Activated CD4-positive, alpha-beta T cell treated with anti-CD3 and anti-CD28 coated beads for 1 hour (primary cell): Measurements from ENCODE around the gene OR2B2.

Experiments
- DNase-seq: peaks from one replicate; pipeline ENCODE4 v3.0.0-alpha.2; 2020

The OR2B2 gene

DNA sequence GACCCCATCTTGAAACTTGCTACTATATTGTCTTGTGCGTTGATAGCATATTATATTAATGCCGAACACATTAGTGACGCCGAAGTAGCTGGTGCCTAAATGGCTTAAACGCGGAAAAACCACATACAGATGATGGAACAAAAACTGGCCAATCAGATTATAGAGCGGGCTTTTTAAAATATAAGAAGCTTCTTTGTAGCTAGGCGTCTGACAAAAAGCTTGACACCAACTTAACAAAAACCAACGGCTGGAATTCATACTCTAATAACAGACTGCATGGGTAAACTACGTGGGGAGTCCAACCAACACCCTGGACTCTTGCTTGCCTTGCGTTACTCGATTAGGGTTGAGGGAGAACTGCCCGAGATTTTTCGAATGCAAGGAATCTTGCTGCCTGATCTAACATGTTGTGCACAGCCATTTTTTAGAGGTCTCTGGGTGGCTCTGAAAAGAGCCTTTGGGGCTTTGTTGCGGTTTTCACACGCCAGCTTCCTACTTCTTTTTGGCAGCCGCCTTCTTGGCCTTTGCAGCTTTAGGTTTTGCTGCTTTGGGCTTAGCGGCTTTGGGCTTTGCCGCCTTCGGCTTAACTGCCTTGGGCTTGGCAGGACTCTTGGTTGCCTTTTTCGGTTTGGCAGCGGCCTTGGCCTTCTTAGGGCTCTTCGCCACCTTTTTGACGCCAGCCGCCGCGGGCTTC lies 45.7 kb downstream of the OR2B2 start:
- DNase-seq = no peak

DNA sequence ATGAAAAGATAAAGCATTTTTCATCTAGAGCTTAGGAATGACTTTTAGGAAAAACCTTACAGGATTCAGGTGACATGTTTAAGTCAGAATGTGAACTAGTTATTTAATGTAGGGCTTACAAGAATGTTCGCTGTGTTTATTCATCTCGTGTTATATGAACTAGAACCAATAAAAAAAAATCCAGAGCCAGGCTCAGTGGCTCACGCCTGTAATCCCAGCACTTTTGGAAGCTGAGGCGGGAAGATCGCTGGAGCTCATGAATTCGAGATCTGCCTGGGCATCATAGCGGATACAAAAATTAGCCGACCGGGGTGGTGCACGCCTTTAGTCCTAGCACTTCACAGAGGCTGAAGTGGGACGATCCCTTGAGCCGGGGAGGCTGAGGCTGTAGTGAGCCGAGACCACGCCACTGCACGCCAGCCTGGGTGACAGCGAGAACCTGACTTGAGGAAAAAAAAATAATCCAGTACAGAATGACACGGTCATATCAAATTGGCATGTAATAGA lies 46.3 kb downstream of the OR2B2 start:
- DNase-seq = no peak

DNA sequence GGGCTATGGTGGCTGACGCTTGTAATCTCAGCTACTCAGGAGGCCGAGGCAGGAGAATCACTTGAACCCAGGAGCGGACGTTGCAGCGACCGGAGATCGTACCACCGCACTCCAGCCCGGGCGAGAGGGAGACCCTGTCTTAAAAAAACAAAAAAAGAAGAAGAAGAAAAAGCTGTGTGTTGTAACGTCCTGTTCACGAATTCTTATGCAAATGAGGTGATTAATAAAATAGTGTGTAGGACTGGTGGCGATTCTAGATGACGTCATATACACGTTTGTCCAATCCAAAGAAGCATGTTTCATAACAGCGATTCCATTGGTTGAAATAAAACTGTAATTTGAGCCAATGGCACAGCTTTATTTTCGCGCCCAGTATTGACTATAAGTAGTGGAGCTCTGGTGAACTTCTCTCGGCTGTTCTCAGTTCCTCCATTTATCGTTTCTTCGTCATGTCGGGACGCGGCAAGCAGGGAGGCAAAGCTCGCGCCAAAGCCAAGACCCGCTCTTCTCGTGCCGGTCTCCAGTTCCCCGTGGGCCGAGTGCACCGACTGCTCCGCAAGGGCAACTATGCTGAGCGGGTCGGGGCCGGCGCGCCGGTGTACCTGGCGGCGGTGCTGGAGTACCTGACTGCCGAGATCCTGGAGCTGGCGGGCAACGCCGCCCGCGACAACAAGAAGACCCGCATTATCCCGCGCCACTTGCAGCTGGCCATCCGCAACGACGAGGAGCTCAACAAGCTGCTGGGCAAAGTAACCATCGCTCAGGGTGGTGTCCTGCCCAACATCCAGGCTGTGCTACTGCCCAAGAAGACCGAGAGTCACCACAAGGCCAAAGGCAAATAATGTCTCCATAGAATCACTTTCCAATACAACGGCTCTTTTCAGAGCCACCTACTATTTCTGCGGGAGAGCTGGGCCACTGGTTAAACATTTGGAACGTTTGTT lies 47.0 kb downstream of the OR2B2 start:
- peak; percentile 49 for DNase-seq

DNA sequence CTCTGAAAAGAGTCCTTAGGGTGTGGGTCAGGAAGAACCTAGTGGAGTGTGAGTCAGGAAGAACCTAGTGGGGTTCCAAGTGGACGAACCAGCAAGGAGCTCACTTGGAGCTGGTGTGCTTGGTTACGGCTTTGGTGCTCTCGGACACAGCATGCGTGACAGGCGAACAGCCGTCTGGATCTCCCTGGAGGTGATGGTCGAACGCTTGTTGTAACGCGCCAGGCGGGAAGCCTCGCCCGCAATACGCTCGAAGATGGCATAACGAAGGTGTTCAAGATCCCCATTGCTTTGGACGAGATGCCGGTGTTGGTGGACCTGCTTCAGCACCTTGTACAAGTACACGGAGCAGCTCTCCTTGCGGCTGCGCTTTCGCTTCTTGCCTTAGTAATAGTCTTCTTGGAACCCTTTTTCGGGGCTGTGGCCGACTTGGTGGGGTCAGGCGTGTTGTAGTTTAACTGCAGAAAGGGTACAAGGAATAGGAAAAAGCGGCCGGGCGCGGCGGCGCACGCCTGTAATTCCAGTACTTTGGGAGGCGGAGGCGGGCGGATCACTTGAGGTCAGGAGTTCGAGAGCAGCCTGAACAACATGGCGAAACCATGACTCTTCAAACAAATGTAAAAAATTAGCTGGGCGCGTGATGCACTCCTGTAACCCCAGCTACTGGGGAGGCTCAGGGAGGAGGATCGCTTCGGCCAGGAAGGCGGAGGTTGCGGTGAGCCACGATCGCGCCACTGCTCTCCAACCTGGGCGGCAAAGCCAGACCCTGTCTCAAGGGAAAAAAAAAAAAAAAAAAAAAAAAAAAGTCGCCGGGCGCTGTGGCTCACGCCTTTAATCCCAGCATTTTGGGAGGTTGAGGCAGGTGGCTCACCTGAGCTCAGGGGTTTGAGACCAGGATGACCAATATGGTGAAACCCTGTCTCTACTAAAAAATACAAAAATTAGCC lies 48.0 kb downstream of the OR2B2 start:
- DNase-seq = no peak

DNA sequence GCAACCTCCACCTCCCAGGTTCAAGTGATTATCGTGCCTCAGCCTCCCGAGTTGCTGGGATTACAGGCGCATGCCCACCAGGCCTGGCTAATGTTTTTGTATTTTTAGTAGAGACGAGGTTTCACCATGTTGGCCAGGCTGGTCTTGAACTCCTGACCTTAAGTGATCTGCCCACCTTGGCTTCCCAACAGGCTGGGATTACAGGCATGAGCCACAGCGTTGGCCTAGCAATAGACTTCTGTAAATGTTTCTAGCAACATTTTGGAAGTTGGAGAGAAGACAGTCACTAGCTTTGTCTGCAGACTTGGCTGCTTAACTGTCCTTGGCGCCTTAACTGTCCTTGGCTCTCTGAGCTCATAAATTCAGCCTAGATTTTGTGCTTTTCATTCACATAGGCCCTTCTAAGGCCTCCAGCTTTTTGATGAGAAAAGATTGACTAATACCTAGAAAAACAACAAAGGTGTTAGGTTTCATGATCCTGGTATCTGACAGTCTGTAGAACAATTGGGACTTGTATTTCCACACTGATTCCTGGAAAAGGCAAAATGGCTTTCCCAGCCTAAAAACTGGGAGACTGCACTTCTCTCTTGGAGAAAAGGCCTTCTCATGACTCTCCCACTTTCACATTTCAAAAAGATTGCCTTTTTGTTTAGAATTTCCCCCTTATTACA lies 49.7 kb downstream of the OR2B2 start:
- no peak for DNase-seq

DNA sequence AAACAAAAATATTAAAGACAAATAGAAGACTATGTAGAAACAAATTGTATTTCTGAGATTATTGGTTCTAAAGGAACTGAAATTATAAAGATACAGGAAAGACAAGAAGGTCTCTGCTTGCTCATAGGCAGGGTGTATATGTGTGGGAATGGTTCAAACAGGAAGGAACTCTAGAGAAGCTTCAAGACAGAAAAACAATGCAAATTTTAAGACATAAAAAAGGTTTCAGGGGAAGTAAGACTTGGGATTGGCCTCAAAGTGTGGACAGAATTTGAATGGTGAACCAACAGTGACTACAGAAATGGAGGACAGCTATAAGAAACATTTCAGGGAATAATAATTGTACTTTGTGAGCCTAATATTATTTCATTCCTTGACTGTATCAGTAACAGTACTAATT lies 50.3 kb downstream of the OR2B2 start:
- no peak for DNase-seq

DNA sequence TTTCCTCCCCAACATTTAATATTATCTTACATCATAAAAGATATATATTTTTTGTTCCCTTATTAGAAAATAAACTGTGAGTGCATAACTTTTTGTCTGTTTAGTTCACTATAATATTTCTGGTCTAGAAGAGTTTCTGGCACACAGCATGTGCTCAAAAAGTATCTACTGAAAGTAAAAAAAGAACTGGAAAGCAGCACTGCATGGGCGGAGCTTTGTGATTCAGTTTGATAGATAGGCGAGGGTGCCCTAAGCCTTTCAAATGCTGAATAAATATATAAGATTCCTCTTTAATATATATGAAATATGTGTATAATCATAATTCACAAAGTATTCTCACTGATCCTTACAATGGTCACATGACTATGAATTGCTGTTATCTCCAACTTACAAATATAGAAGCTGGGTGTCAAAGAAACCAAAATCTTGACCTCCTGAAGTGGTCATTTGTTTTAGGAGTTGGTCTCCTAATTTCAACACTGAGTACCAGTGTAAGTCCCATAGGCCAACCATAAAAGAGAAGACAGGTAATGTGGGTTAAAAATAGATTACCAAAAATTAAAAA lies 50.8 kb downstream of the OR2B2 start:
- no peak for DNase-seq
